A673 (cell line): ENCODE results near the gene CCDC190. TPM values are rescaled to one million over a fixed set of nuclear protein-coding genes. Genes with fewer than 3 reads are reported as not detected.

Experiments used
- BruUV-seq: library from RNA; stranded (reverse); fragments of 400-500 nt; replicated peaks from 2 replicates; lab custom pipeline; 2021; lab: Mats Ljungman, UMichigan
- CTCF ChIA-PET: fragments of 300-600 bp; sonication (Branson Sonifier 250); formaldehyde crosslinking; loops from one replicate; lab custom pipeline; 2022; ENCODE audit warnings: antibody characterized with exemption; lab: Charles Lee
- POLR2A ChIA-PET: fragments of 300-600 bp; sonication (Branson Sonifier 250); formaldehyde crosslinking; loops from one replicate; lab custom pipeline; 2022; ENCODE audit warnings: antibody characterized with exemption; ENCODE audit not compliant: low non-redundant PET; lab: Charles Lee
- DNase-seq: peaks from one replicate; pipeline ENCODE4 v3.0.0-alpha.2; 2015; ENCODE audit warnings: low spot score
- H3K27ac ChIP-seq: fragments of 200-600 bp; sonication (generic); 2 replicates; pipeline ENCODE4 v1.5.1; 2016; ENCODE audit warnings: mixed run types, low read depth, mild to moderate bottlenecking, mixed read lengths, antibody characterized with exemption, low read length; ENCODE audit not compliant: poor library complexity, severe bottlenecking
- H3K27me3 ChIP-seq: fragments of 200-600 bp; sonication (generic); replicated peaks from 2 replicates; pipeline ENCODE4 v1.6.1; 2017; ENCODE audit warnings: mixed run types, low read depth, mild to moderate bottlenecking, mixed read lengths, antibody characterized with exemption, low read length; ENCODE audit not compliant: insufficient read depth, poor library complexity
- H3K36me3 ChIP-seq: fragments of 200-600 bp; sonication (generic); 2 replicates; pipeline ENCODE4 v1.6.1; 2016; ENCODE audit warnings: mixed run types, mild to moderate bottlenecking, mixed read lengths, antibody characterized with exemption, low read length; ENCODE audit not compliant: insufficient read depth, poor library complexity, severe bottlenecking
- H3K4me1 ChIP-seq: fragments of 200-600 bp; sonication (generic); 2 replicates; pipeline ENCODE4 v1.6.1; 2017; ENCODE audit warnings: mixed run types, mild to moderate bottlenecking, mixed read lengths, antibody characterized with exemption, low read length; ENCODE audit not compliant: insufficient read depth, poor library complexity, severe bottlenecking
- H3K4me3 ChIP-seq: fragments of 200-600 bp; sonication (generic); 2 replicates; pipeline ENCODE4 v1.5.1; 2016; ENCODE audit warnings: low read depth, mixed run types, mild to moderate bottlenecking, mixed read lengths, low read length; ENCODE audit not compliant: poor library complexity, severe bottlenecking
- H3K9me3 ChIP-seq: fragments of 200-600 bp; sonication (generic); 2 replicates; pipeline ENCODE4 v1.6.1; 2016; ENCODE audit warnings: mixed run types, low read depth, mild to moderate bottlenecking, mixed read lengths, antibody characterized with exemption, low read length; ENCODE audit not compliant: poor library complexity, severe bottlenecking
- EZH2 ChIP-seq: fragments of 200-600 bp; sonication (generic); IDR thresholded peaks from 2 replicates; pipeline ENCODE4 v1.6.1; 2017; ENCODE audit warnings: borderline replicate concordance, low read depth, mild to moderate bottlenecking, mixed read lengths, antibody characterized with exemption, low read length; ENCODE audit not compliant: poor library complexity, severe bottlenecking
- intact Hi-C: fragments of 100-400 bp; cut with micrococcal nuclease; formaldehyde crosslinking; loops from one replicate; pipeline ENCODE4 v1.10.0; 2022; ENCODE audit not compliant: unreplicated experiment
- total RNA-seq: library from RNA; stranded (reverse); gene quantifications from 2 replicates; pipeline ENCODE4 v1.2.3, GENCODE V29; 2021
- TF ChIP-seq, protein P1 (sequence below): fragments of 300-800, 200-600 bp; sonication (generic); conservative IDR thresholded peaks from 2 replicates; pipeline ENCODE4 v1.5.1; 2017; ENCODE audit warnings: low read depth, mild to moderate bottlenecking, antibody characterized with exemption, low read length, moderate library complexity, mixed read lengths

CCDC190 gene
- total RNA-seq, 1 experiment from 2014 or later, result 0.39 TPM

GRCh38 chr1:162855461-162856150, 5.4 kb downstream of the CCDC190 start:
- no TSS peak for BruUV-seq
- Histone ChIP-seq H3K36me3 (no peaks in the 10 kb centered on the region), H3K9me3 (no peaks in the 10 kb centered on the region), H3K4me3 (no peak overlapping the region), H3K27ac (peak overlapping the region; percentile 57), H3K27me3 (no peaks in the 10 kb centered on the region), H3K4me1 (peaks cover 25% of the 10 kb centered on the region)
- no peak for TF ChIP-seq EZH2
- TF ChIP-seq, protein P1, sequence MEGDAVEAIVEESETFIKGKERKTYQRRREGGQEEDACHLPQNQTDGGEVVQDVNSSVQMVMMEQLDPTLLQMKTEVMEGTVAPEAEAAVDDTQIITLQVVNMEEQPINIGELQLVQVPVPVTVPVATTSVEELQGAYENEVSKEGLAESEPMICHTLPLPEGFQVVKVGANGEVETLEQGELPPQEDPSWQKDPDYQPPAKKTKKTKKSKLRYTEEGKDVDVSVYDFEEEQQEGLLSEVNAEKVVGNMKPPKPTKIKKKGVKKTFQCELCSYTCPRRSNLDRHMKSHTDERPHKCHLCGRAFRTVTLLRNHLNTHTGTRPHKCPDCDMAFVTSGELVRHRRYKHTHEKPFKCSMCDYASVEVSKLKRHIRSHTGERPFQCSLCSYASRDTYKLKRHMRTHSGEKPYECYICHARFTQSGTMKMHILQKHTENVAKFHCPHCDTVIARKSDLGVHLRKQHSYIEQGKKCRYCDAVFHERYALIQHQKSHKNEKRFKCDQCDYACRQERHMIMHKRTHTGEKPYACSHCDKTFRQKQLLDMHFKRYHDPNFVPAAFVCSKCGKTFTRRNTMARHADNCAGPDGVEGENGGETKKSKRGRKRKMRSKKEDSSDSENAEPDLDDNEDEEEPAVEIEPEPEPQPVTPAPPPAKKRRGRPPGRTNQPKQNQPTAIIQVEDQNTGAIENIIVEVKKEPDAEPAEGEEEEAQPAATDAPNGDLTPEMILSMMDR, result no peak
- ChIA-PET CTCF (no interaction called here), POLR2A (no interaction called here)
- DNase-seq, result peak; percentile 53
- intact Hi-C loops, result loop anchor here (2.0 kb wide), 2 partner anchors 213 to 319 kb away; partner anchors contain the start of gene RGS4

DNA sequence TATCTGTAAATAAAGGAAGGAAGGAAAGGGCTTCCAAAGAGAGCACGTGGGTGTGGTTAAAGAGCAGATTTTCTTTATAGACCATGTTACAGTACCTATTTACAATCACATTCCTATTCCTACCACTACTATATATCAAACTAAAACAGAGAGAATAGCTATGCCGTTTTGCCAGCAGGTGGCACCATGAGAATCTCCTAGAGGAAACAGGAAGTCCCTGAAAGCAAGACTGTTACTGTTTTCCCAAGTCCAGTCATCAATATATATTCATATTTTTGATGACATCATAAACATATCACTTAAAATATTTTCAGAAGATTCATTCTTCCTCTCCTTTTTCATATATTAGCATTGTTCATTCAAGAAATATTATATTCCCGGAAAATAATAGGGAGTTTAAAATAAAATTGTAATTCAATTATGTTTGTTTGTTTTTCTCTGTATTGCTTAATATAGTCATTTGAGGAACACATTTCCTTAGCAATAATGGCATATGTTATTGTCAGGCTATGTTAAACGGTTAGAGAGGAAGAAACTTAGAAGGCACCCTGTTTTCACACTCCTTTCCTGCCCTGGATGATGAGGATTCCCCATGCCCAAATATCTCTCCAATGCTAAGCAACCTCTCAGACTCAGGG, 6.6 kb downstream of the CCDC190 start:
- ChIA-PET CTCF (interaction anchor here (1.0 to 1.5 kb wide), 5 partner anchors 14 to 461 kb away, joined by 3 to 16 read pairs (median 3); partner anchors contain the start of gene RGS4), POLR2A (interaction anchor here (0.5 kb wide), 1 partner anchor 498 kb away, joined by 3 read pairs; no protein-coding TSS in a partner anchor)
- H3K9me3 ChIP-seq, result no peaks in the 10 kb centered on the region
- BruUV-seq, result no TSS peak
- no peaks in the 10 kb centered on the region for H3K27me3 ChIP-seq
- no peaks in the 10 kb centered on the region for H3K36me3 ChIP-seq
- DNase-seq, result peak; percentile 88
- intact Hi-C loops, result loop anchor here (1.0 to 2.0 kb wide), 3 partner anchors 214 to 461 kb away; partner anchors contain the start of gene RGS4
- peaks cover 25% of the 10 kb centered on the region for H3K4me1 ChIP-seq
- peak overlapping the region; percentile 43 for H3K27ac ChIP-seq
- TF ChIP-seq, protein P1, result peak; percentile 95
- TF ChIP-seq EZH2, result no peak
- H3K4me3 ChIP-seq, result no peak overlapping the region

DNA sequence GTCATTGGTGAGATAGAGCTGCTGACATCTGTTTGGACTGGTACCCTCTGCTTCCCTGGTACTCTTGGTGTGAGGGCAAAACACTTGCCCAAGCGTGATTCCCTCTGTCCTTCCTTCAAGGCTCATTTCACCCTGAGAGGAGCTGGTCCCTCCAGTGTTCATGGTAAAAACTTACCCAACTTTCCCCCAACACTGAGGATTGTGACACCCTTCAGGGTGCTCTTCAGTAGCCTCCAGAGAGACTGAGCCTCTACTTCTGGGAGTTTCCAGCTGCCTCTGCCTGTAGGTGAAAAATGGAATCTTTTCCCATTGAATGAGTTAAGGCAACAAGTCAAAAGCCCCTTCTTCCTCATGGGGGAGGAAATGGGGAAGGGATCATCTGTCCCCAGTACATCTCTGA, 9.6 kb downstream of the CCDC190 start:
- ChIA-PET CTCF (interaction anchor here (0.6 kb wide), 1 partner anchor 210 kb away, joined by 6 read pairs; no protein-coding TSS in a partner anchor), POLR2A (interaction anchor here (0.7 kb wide), 1 partner anchor 21 kb away, joined by 30 read pairs; no protein-coding TSS in a partner anchor)
- no peak for TF ChIP-seq EZH2
- TF ChIP-seq, protein P1, result no peak
- intact Hi-C loops, result no loop called here
- Histone ChIP-seq H3K27me3 (no peaks in the 10 kb centered on the region), H3K27ac (no peak overlapping the region), H3K9me3 (no peaks in the 10 kb centered on the region), H3K4me3 (no peak overlapping the region), H3K36me3 (no peaks in the 10 kb centered on the region), H3K4me1 (peaks cover 46% of the 10 kb centered on the region)
- BruUV-seq, result no TSS peak
- no peak for DNase-seq
